Type B pancreatic cell (in vitro differentiated cells): ENCODE data around the gene MPV17L2. TPM values are rescaled to one million over a fixed set of nuclear protein-coding genes. Genes with fewer than 3 reads are reported as not detected.

ENCODE experiments used
- DNase-seq: peaks from one replicate; pipeline ENCODE4 v3.0.0; 2021; ENCODE audit warnings: mixed read lengths; ENCODE audit not compliant: unreplicated experiment; ENCODE audit errors: extremely low spot score
- H3K27ac Mint-ChIP-seq: 2 replicates; pipeline ENCODE4 v1.8.0; 2021; ENCODE audit warnings: mild to moderate bottlenecking, mixed read lengths
- H3K27me3 Mint-ChIP-seq: 2 replicates; pipeline ENCODE4 v1.8.0; 2021; ENCODE audit warnings: mixed read lengths
- H3K36me3 Mint-ChIP-seq: 2 replicates; pipeline ENCODE4 v1.8.0; 2021; ENCODE audit warnings: mixed read lengths
- H3K4me1 Mint-ChIP-seq: one replicate; pipeline ENCODE4 v1.8.0; 2021; ENCODE audit warnings: mixed read lengths; ENCODE audit not compliant: unreplicated experiment
- H3K4me3 Mint-ChIP-seq: 2 replicates; pipeline ENCODE4 v1.8.0; 2021; ENCODE audit warnings: mild to moderate bottlenecking, mixed read lengths
- H3K9me3 Mint-ChIP-seq: 2 replicates; pipeline ENCODE4 v1.8.0; 2021; ENCODE audit warnings: mixed read lengths
- CTCF ChIP-seq: fragments of 200-600 bp; sonication (generic); conservative IDR thresholded peaks from 2 replicates; pipeline ENCODE4 v1.5.0; 2021; ENCODE audit warnings: antibody characterized with exemption, mild to moderate bottlenecking
- total RNA-seq: library from RNA; stranded (reverse); gene quantifications from 2 replicates; pipeline ENCODE4 v1.2.1, GENCODE V29; 2021; ENCODE audit warnings: low replicate concordance

MPV17L2 gene
- total RNA-seq, 1 donor from 2014 or later: 11.6 TPM

GRCh38 chr19:18203408-18203862 is 10.4 kb downstream of the MPV17L2 start:
- peaks cover 3% of the 10 kb centered on the region for H3K36me3 Mint-ChIP-seq
- TF ChIP-seq CTCF: no peak
- H3K27ac Mint-ChIP-seq: peak overlapping the region; percentile 96
- H3K9me3 Mint-ChIP-seq: no peaks in the 10 kb centered on the region
- H3K4me3 Mint-ChIP-seq: peak overlapping the region; percentile 96
- peaks cover 8% of the 10 kb centered on the region for H3K4me1 Mint-ChIP-seq
- no peak for DNase-seq
- H3K27me3 Mint-ChIP-seq: peaks cover 1% of the 10 kb centered on the region

- H3K4me1 Mint-ChIP-seq: peaks cover 8% of the 10 kb centered on the region
- no peaks in the 10 kb centered on the region for H3K9me3 Mint-ChIP-seq
- peaks cover 6% of the 10 kb centered on the region for H3K27me3 Mint-ChIP-seq
- peak within 1 kb of the TSS; percentile 96 for H3K4me3 Mint-ChIP-seq
- DNase-seq: peak; percentile 100
- peak; percentile 33 for TF ChIP-seq CTCF
- H3K27ac Mint-ChIP-seq: peak within 1 kb of the TSS; percentile 96
- H3K36me3 Mint-ChIP-seq: no peaks in the 10 kb centered on the region
Measured at GRCh38 chr19:18203863-18204393, 10.9 kb downstream of the MPV17L2 start, which contains the start of gene RAB3A. Gene RAB3A (minus strand): TSS chr19:18204042. CDS start chr19:18202740, 1,302 bp downstream.

DNA sequence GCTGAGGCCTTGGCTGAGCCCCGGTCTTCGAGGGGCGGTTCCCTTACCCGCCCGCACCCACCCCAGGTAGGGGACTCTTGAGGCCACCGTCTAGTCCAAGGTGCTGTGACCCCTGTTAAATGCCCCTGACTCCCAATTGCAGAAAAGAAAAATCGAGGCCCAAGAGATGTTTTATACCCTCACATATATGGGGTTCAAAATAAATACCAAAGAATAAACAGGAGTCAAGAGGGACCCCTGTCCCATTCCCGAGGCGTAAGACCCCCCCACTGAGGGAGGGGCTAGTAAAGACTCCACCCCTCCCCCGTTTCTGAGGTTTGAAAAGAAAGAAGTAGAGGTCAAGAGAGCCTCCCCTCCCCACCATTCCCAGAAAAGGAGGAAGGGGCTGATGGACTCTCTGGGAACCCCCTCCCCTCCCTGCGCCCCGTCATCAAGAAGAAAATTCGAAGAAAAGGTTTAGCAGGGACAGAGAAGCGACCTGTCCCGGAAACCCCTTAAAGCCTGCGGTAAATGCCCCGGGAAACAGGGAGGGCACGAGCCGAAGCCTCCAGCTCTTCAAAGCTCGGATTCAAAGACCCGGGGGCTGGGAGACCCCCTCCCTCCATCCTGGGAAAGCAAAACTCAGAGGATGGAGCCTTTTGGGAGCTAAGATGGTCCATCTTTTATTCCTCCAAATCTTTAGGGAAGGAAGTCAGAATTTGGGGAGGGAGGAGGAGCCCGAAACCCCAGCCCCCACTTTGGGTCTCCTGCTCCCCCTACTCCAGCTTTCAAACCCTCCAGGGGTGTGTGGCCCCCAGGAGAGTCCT is 11.6 kb downstream of the MPV17L2 start:
- DNase-seq: no peak
- no peak for TF ChIP-seq CTCF
- H3K27me3 Mint-ChIP-seq: peaks cover 6% of the 10 kb centered on the region
- peaks cover 8% of the 10 kb centered on the region for H3K4me1 Mint-ChIP-seq
- no peaks in the 10 kb centered on the region for H3K36me3 Mint-ChIP-seq
- no peaks in the 10 kb centered on the region for H3K9me3 Mint-ChIP-seq
- H3K4me3 Mint-ChIP-seq: peak overlapping the region; percentile 96
- peak overlapping the region; percentile 96 for H3K27ac Mint-ChIP-seq

GRCh38 chr19:18205200-18205892 is 12.3 kb downstream of the MPV17L2 start:
- H3K27me3 Mint-ChIP-seq: peaks cover 11% of the 10 kb centered on the region
- H3K9me3 Mint-ChIP-seq: no peaks in the 10 kb centered on the region
- peak overlapping the region; percentile 96 for H3K27ac Mint-ChIP-seq
- H3K36me3 Mint-ChIP-seq: no peaks in the 10 kb centered on the region
- H3K4me1 Mint-ChIP-seq: peaks cover 8% of the 10 kb centered on the region
- H3K4me3 Mint-ChIP-seq: peak overlapping the region; percentile 96
- no peak for DNase-seq
- no peak for TF ChIP-seq CTCF

GRCh38 chr19:18206018-18206417 is 13.0 kb downstream of the MPV17L2 start:
- H3K36me3 Mint-ChIP-seq: no peaks in the 10 kb centered on the region
- DNase-seq: no peak
- peaks cover 8% of the 10 kb centered on the region for H3K4me1 Mint-ChIP-seq
- peak overlapping the region; percentile 96 for H3K4me3 Mint-ChIP-seq
- H3K27me3 Mint-ChIP-seq: peaks cover 13% of the 10 kb centered on the region
- no peak for TF ChIP-seq CTCF
- H3K27ac Mint-ChIP-seq: no peak overlapping the region
- no peaks in the 10 kb centered on the region for H3K9me3 Mint-ChIP-seq
